Cerebellar cortex (tissue), 1 donor: Measurements from ENCODE around the gene LILRB2.
A peak's percentile ranks its signal among the peaks of the same experiment; 100 is the strongest.
"Not testable (repeated sequence)": the region's sequence is repeated elsewhere in the genome, so short reads cannot be mapped to it uniquely, and the experiment has no call there.

Experiments
- DNase-seq: peaks from one replicate; pipeline ENCODE4 v3.0.0-alpha.2; 2015; ENCODE audit warnings: low spot score

Gene LILRB2

DNA sequence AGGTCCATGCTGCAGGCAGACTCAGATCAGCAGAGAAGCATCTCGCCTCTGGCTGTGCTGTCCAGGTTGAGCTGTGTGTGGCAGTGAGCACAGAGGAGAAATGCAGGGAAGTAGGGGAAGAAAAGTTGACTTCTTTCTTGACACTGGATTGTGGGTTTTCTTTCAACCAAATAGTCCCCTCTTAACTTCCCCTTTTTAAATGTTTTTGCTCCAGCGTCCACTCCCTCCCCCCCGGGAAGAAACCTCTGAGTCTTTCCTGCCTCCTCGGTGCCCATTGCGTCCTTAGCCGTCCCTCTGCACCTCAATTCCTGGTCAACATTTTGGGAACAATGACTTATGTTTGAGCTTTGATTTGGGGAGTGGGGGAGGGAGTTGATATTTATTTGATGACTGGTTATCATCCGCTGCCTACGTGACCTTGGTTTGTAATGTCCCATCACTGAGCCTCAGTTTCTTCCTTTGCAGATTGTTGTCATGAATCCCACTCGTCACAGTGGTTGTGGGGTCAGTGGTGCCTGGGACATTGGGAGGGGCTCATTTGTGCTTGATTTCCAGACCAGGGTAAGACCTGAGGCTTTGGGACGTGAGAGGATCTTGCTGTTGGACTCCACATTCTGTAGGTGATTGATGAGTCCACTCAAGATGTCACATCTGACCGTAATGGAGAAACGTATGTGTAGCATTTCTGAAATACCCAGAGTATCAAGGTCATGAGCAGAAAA, at the start of gene LILRB2:
LILRB2 (minus strand) TSS at position 104 of the 722 bp plus-strand sequence. CDS start 614 bp downstream, outside the sequence.
- no peak for DNase-seq

DNA sequence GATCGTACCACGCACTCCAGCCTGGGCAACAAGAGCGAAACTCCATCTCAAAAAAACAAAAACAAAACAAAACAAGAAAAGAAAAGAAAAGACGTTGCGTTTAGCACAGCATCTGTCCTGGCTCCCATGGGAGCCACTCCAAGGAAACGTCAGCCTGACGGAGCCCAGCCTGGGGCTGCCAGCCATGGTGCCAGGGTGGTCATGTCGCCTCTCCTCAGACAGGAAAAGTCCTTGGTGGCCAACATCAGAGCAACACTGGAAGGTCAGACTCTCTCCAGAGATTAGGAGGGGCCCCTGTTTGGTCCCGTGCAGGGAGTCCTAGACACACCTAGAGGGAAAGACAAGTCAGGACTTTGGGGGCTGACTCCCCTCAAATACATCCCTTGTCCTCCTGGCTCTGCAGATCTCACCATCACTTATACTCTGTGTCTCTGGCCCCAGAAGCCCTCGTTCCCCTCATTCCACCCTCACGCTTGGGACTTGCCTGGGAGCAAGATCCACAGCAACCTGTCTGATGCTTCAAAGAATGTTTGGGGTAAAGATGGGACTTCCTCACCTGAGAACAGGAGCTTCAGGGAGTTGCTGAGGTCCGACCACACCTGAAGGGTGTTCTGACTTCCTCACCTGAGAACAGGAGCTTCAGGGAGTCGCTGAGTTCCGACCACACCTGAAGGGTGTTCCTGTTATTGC, 48.7 kb upstream of the LILRB2 start:
- DNase-seq: no peak

DNA sequence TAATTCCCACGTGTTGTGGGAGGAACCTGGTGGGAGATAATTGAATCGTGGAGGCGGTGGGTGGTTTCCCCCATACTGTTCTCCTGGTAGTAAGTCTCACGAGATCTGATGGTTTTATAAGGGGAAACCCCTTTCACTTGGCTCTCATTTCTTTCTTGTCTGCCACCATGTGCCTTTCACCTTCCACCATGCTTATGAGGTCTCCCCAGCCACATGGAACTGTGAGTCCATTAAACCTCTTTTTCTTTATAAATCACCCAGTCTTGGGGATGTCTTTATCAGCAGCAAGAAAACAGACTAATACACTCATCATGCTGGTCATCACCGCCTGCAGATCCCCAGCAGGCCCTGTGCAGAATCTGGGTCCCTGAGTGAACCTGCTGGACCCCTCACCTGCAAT, 47.9 kb upstream of the LILRB2 start:
- not testable (repeated sequence) for DNase-seq

DNA sequence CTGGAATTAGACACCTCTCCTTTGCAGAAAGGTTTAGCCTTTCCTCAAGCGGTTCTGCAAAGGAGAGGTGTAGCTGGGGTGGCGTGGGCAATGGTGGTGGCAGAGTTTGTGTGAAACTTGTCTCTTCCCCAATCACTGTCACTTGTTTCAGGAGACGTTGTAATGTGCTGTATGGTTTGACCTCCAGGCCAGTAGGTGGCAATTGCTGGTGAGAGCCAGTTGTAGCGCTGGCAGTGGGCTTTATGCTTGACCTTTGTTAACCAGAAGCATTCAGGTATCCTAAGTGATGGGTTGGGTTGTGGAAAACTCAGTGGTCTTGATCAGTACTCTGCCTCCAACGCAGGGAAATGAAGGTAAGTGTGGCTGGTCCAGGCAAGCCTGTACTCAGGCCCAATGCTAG, 44.7 kb upstream of the LILRB2 start:
- DNase-seq: no peak

DNA sequence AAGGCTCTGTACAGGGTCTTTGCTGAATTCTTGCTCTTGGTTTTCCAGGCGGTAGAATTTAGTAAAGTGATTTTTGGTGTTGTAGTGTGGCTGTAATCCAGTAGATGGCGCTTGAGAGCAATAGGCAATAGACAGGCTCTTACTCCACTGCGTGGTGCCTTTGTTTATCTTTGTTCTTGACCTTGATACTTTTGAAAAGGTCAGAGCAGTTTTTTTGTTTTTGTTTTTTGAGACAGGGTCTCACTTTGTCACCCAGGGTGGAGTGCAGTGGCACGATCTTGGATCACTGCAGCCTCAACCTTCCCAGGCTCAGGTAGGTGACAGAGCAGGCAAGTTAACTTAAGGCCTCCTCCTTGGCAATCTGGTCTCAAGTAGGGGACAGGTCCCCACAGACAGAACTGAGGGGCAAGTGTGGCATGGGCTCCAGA, 44.3 kb upstream of the LILRB2 start:
- peak; percentile 35 for DNase-seq

DNA sequence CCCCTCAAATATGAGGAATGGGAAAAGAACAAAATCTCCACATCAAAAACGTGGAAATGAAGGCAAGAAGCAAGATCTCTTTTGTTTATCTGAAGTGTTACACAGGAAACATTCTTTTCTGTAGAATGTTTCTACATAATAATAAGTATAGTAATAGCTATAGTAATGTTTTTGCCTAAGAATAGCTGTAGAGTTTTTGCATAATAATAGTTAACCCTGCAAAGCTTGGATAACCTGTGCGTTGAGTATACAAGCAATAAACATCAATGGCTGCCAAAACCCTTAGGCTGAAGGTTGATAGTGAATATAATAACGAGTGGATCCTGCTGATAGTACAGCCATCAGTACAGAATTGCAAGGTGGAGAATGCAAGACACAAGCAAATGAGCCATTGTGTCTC, 43.2 kb upstream of the LILRB2 start:
- DNase-seq: no peak

DNA sequence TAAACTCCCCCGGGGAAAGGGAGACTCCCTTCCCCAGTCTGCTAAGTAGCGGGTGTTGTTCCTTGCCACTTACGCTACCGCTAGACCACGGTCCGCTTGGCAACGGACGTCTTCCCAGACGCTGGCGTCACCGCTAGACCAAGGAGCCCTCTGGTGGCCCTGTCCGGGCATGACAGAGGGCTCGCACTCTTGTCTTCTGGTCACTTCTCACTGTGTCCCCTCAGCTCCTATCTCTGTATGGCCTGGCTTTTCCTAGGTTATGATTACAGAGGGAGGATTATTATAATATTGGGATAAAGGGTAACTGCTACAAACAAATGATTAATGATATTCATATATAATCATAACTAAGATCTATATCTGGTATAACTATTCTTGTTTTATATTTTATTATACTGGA, 42.0 kb upstream of the LILRB2 start:
- DNase-seq: not testable (repeated sequence)

DNA sequence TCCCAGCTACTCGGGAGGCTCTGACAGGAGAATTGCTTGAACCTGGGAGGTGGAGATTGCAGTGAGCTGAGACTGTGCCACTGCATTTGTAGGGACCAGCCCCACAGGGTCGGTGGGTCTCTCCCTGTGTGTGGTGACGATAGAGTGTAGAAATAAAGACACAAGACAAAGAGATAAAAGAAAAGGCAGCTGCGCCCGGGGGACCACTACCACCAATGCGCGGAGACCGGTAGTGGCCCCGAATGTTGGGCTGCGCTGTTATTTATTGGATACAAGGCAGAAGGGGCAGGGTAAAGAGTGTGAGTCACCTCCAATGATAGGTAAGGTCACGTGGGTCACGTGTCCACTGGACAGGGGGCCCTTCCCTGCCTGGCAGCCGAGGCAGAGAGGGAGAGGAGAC, 41.4 kb upstream of the LILRB2 start:
- DNase-seq: not testable (repeated sequence)

DNA sequence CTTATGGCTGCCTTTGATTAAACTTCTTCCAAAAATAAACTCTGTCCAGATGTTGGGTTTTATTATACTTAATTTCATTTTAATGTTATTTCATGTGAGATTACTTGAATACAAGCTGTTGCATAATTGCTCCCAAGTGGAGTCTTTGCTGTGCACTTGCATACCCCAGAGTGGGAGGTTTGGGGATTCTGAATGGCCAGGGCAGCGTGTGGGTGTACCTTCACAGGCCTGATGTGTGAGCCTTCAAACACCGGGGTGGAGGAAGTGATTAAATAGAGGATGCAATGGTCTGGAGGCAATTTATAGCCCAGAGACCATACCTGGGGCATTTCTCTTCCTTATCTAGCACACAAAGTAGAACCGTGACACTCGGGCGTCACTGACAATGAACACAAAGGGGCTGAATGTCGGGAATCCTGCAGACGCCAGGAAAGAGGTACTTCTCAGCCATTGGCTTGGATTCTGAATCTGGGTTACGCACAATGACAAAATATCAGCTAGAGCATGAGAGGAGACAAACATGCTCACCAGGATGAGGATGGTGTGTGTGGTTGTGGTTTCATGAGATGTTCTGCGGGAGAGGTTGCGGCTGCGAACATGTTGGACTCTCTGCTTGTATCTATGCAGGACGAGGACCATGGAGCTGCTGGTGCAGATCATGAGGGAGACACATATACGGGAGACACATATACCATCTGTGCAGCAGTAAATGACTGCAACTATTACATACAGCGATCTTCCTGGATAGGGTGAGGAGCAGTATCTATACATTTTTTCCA, 39.2 kb upstream of the LILRB2 start:
- no peak for DNase-seq

DNA sequence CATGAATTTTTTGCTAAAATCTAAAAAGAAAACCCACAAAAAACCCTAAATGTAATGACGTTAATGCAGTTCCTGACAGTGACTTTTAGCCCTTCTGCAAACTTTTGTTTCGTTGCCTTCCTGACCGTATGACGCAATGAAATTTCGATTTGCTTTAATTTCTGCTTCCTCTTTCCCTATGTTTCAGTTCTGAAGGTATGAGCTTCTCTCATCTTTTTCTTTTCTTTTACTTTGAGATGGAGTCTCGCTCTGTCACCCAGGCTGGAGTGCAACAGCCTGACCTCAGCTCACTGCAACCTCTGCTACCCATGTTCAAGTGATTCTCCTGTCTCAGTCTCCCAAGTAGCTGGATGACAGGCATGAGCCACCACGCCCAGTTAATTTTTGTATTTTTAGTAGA, 38.1 kb upstream of the LILRB2 start:
- DNase-seq: no peak

DNA sequence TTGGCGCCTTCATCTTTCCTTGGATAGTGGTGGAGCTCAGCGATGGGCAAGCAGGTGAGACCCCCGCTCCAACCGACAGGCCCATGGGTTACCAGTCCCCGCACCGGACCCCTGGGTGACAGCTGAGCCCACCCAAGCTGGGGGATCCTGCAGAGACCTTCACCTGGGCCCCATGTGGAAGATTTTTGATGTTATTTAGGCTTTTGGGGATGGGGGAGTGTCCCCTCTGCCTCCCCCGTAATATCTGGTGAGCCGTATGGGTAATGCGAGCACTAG, 37.0 kb upstream of the LILRB2 start:
- DNase-seq: no peak

DNA sequence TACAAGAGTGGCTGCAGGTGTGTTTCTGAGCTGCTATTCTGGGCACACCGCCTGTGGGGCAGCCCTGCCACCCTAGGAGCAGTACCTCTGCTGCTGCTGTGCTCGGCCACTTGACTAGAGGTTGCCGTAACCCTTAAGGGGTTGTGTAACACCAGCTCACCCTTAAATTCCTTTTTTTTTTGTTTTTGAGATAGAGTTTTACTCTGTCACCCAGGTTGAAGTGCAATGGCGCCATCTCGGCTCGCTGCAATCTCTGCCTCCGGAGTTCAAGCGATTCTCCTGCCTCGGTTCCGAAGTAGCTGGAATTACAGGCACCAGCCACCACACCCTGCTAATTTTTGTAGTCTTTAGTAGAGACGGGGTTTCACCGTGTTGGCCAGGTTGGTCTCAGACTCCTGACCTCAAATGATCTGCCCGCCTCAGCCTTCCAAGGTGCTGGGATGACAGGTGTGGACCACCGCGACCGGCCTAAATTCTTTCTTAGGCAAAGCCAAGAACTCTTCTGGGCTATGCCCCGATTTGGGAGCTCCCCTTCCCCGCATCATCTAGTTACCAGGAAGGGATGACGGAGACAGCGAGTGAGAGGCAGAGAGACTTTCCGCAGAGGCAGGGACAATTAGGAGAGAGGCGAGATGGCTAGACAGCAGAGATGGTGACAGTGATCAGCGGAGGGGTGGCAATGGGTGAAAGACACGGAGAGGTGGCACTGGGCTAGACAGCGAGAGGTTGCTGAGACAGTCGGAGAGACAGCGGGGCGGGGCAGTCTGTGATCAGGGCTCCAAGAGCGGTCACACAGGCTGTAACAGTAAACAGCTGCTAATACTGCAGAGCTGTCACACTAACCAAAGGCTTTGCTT, 36.4 kb upstream of the LILRB2 start:
- no peak for DNase-seq

DNA sequence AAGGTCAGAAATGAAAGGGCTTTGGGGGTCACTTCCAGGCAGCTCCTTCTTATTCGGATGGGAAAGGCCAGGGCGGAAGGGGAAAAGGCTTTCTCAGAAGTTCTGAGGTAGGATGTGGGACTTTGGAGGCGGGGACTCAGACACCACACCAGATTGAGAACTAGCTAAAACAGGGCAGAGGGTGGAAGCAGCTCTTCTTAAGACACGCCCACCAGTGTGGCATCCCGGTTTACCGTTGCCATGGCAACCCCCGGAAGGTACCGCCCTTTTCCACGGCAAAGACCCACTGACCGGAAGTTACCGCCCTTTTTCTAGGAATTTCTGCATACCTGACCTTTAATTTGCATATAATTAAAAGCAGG, 35.8 kb upstream of the LILRB2 start:
- DNase-seq: no peak

DNA sequence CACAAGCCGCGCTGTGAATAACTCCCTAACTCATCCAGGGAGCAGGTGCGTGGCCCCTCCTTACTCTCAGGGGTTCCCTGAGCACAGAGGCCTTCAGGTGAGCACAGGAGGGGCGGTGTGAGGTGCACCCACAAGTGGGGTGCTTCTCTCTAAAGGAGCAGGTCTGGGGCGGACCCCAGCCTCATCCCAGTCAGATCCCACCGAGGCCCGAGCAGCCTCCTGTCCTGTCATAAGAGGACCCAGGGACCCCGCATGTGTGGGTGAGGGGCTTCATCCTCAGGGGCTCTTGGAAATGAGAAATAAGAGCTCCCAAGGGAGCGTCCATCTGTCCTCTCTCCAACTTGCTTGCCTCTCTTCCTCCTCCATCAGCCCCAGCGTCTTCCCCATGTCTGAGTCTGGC, 35.0 kb upstream of the LILRB2 start:
- DNase-seq: no peak

DNA sequence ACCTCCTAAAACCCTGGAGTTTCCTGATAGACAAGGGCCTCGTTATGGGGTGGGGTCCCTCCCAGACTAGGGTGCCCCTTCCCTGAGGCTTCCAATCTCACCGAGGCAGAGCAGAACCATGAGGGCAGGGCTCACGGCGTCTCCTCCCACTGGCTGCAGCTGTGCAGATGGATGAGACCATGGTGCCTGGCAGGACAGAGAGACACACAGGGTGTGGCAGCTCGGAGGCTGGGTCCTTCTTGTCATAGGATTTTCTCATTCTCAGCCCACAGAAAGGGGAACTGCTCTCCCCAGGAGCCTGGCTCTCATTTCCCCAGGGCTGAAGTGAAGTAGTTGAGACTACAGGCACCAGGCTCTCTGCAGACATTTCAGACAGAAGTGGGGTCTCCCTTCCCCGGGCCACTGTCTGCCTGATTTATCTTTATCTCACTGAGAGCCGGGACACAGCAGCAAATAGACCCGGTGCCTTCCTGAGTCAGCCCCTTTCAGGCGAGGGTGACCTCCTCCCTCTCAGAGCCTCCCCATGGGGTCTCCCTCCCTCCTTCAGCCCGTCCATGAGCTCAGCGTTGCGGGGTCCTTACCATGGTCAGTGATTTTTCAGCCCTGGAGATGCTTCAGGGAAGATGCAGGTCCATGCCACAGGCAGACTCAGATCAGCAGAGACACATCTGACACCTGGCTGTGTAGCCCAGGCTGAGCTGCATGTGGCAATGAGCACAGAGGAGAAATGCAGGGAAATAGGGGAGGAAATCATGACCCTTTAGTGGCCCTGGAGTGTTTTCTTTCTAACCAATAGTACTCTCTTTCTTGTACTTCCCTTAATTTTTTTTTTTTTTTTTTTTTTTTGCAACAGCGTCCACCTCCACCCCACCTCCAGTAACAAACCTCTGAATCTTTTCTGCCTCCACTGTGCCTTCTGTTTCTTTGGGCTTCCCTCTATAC, 31.8 kb upstream of the LILRB2 start, which contains the start of gene LILRA5:
LILRA5 (minus strand) TSS at position 731 of the 942 bp plus-strand sequence; CDS start at position 584, 147 bp downstream.
- DNase-seq: no peak

DNA sequence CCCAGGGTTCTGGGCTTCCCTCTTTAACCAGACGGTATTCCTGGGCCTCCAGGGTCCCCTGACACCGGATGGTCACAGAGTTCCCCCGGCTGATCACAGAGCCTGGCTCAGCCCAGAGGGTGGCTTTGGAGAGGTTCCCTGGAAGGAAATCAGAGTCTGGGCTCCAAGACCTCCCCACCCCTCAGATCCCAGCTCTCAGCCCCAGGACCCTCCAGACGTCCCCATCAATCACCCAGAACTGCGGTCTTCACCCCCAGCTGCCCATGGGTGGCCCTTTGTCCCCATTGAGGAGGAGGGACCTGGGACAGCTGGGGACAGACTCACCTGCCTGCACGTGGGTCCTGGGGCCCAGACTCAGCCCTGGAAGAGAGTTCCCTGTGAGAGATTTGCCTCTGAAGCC, 31.1 kb upstream of the LILRB2 start:
- DNase-seq: no peak

DNA sequence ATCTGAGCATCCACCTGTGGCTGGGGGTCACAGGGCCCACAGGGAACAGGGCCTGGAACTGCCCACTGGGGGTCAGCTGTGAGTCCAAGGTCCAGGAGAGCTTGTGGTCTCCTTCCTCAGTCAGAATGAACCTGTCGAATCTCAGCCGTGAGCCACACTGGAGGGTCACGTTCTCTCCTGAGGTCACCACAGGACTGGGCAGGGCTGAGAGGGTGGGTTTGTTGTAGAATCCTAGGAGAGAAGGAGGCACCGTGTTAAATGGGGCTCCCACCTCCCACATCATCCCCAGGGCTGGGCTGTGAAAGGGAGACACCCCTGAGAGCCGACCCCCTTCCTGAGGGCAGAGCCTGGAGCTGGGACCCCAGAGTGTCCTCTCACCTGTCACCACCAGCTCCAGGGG, 30.6 kb upstream of the LILRB2 start:
- DNase-seq: no peak

DNA sequence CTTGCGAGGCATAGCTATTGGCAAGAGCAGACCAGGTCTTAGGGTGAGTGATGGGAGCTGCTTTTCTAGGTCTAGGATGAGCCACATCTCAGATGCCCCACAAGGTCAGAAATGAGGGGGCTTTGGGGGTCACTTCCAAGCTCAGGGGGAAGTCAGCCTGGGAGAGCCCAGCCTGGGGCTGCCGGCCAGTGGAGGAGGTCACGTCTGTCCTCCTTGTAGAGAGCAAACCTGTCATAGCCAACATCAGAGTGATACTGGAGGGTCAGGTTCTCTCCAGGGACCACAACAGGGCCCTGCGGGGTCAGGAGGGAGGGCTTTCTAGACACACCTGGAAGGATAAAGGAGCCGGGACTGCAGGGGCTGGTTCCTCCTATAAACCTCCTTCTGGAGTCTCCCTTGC, 29.6 kb upstream of the LILRB2 start:
- DNase-seq: no peak

DNA sequence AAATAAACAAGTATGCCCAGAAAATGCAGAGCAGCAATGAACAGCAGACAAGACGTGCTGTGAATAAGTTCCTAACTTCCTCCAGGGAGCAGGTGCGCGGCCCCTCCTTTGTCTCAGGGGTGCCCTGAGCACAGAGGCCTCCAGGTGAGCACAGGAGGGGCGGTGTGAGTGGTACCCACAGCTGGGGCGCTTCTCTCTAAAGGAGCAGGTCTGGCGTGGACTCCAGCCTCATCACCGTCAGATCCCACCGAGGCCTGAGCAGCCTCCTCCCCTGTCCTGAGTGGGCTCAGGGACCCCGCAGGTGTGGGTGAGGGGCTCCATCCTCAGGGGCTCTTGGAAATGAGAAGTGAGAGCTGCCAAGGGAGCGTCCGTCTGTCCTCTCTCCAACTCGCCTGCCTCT, 28.9 kb upstream of the LILRB2 start:
- DNase-seq: no peak

DNA sequence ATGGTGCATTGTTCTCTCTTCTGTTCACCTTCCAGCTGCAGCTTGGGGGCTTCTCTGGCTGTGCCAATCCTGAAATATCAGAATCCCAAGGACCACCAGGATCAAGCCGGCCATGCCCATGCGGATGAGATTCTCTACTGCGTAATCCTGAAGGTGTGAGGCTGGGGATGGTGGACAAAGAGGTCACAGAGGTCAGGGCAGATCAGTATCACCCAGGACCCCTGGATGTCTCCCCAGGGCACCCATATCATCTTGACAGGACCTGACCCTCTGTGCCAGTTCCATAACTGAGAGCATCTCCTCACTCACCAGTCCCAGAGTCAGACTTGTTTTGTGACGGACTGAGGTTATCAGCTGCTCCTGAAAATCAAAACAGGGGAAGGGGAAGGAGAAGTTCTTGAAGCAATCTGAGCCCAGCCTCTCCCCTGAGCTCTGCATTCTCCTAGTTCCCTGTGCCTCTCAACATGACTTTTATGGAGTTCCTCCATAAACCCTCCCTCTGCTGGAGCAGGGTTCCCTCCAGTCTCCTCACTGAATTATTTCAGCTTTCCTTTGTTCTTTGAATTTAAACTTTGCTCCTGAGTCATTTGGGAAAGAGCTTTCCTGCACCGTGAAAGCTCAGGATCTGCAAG, 26.6 kb upstream of the LILRB2 start:
- DNase-seq: no peak

DNA sequence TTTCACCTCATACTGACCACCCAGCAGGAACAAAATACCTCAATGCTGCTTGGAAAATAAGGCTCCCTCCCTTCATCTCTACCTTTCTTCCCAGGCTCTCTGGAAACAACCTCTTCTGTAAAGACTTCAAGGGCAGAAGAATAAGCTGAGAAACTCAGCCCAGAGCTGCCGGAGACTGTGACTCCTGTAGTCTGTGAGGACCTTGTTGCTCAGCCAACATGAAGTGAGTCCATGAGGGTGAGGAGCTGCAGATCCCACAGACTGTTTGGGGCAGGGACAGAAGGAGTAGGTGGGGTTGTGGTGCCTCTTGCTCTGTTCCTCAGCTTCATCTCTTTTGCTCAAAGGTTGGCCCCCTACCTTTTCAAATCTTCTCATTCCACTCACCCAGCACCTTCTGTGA, 24.2 kb upstream of the LILRB2 start:
- no peak for DNase-seq
